LNCaP clone FGC (cell line): Measurements from ENCODE around the gene CASD1.

ENCODE experiments used
- DNase-seq: peaks from one replicate; pipeline ENCODE4 v3.0.0-alpha.2; 2011; ENCODE audit warnings: low read depth
- H3K4me3 ChIP-seq: 2 replicates; pipeline ENCODE4 v1.5.1; 2011; ENCODE audit warnings: mild to moderate bottlenecking, low read depth, low read length, control low read depth
- TF ChIP-seq, protein P1 (sequence below): IDR thresholded peaks from 2 replicates; pipeline ENCODE4 v1.5.1; 2012; ENCODE audit warnings: mild to moderate bottlenecking; ENCODE audit not compliant: control insufficient read depth, insufficient read depth; ENCODE audit errors: extremely low read depth

The CASD1 gene

GRCh38 chr7:94511718-94512117 lies 2.1 kb downstream of the CASD1 start:
- H3K4me3 ChIP-seq, result no peak overlapping the region
- no peak for DNase-seq
- TF ChIP-seq, protein P1, sequence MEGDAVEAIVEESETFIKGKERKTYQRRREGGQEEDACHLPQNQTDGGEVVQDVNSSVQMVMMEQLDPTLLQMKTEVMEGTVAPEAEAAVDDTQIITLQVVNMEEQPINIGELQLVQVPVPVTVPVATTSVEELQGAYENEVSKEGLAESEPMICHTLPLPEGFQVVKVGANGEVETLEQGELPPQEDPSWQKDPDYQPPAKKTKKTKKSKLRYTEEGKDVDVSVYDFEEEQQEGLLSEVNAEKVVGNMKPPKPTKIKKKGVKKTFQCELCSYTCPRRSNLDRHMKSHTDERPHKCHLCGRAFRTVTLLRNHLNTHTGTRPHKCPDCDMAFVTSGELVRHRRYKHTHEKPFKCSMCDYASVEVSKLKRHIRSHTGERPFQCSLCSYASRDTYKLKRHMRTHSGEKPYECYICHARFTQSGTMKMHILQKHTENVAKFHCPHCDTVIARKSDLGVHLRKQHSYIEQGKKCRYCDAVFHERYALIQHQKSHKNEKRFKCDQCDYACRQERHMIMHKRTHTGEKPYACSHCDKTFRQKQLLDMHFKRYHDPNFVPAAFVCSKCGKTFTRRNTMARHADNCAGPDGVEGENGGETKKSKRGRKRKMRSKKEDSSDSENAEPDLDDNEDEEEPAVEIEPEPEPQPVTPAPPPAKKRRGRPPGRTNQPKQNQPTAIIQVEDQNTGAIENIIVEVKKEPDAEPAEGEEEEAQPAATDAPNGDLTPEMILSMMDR, result no peak

DNA sequence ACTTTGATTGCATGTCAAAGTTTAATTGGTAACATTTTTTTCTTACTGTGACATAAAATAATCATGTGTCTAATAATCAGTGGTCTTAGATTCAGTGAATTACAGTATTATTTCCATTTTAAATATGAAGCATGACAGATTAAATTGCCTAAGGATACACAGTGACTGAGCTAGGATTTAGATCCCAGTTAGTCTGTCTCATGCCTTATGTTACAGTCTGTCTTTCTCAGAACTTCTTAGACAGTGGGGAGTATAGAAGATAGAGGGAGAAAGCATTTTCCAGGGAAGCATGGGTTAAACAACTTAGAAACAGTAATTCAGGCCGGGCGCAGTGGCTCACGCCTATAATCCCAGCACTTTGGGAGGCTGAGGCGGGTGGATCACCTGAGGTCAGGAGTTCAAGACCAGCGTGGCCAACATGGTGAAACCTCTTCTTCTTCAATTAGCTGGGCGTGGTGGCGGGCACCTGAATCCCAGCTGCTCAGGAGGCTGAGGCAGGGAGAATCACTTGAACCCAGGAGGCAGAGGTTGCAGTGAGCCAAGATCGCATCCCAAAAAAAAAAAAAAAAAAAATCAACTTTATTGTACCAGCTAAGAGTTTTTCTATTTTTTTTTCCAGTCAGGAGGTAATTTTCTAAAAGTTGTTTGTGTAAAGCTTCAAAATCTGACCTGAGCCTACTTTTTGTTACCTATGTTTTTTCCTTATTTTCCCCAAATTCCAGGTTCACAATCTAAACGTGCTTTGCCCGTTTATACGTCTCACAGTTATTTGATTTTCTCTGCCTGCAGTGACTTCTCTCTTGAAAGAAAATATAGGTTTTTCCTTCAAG lies 3.3 kb downstream of the CASD1 start:
- no peak overlapping the region for H3K4me3 ChIP-seq
- TF ChIP-seq, protein P1, result no peak
- no peak for DNase-seq

- no peak overlapping the region for H3K4me3 ChIP-seq
- TF ChIP-seq, protein P1, result no peak
- no peak for DNase-seq
Observed at GRCh38 chr7:94513565-94513860, 3.9 kb downstream of the CASD1 start.

DNA sequence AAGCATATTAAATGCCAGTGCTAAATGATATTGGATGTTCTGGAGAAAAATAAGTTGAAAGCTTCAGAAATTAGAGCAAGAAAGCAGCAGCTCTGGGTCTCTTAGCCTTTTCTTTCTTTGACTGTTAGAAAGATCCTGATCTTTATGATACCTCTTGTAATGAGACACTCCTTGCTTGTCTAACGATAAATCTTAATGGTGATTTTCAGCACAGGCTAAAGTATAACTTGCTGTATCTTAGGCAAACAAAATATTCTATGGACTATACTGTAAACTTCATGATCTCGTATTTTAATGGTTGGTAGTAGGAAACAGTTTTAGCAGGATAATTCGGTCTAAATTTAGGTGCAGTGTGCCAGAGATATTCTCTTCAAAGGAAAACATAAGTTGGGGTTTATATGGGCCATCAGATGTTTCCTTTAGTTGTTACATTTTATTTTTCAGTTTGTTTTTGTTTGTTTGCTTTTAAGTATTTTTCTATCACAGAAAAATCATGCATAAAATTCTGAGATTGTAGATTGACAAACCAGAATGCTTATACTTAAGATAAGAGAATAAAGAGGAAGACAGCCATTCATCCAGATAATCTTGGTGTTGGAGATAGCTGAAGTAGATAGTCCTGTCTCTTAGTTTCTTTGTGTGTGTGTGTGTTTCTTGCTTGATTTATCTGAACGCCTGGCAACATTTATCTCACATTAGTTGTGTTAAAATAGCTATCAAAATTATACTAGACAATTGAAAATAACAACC lies 4.7 kb downstream of the CASD1 start:
- H3K4me3 ChIP-seq, result no peak overlapping the region
- TF ChIP-seq, protein P1, result no peak
- no peak for DNase-seq

DNA sequence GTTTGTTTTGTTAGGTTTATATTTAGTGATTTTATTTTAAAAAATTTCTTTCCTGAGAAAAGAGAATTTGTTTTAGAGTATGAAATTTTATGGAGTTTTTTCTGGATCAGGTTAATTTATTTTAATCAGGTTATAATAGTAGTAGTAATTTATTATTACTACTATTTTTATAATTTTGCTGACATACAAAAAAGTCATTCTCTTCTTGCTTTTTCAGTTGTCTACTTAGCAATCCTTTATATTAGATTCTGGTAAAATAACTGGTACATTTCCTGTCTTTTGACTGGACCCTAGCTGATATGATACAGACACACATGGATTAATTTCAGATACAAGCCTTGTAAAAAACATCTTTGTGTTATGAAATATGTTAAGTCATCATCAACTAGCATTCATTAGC lies 5.3 kb downstream of the CASD1 start:
- no peak overlapping the region for H3K4me3 ChIP-seq
- TF ChIP-seq, protein P1, result no peak
- DNase-seq, result no peak

- no peak overlapping the region for H3K4me3 ChIP-seq
- TF ChIP-seq, protein P1, result no peak
- no peak for DNase-seq
Observed at GRCh38 chr7:94525923-94526322, 16.3 kb downstream of the CASD1 start.
